Breast epithelium (tissue), 4 donors: ENCODE data around the gene CHD9. TPM values are rescaled to one million over a fixed set of nuclear protein-coding genes. Genes with fewer than 3 reads are reported as not detected.

Experiments used
- DNase-seq, 2 donors: peaks; one replicate each; pipeline ENCODE4 v3.0.0-alpha.2; 2019; ENCODE audit warnings: low spot score in 2 of 2
- H3K27ac ChIP-seq, 2 donors: fragments of 200-600 bp; sonication (generic) in 1 of 2; one replicate each; pipeline ENCODE4 v1.5.1; 2016 to 2019; ENCODE audit warnings: mild to moderate bottlenecking in 1 of 2
- H3K27me3 ChIP-seq, 2 donors: fragments of 200-600 bp; sonication (generic) in 1 of 2; one replicate each; pipeline versions ENCODE4 v1.5.1 to v1.6.0; 2017 to 2019; ENCODE audit warnings: control low read depth in 1 of 2, mild to moderate bottlenecking in 1 of 2
- H3K36me3 ChIP-seq: fragments of 200-600 bp; one replicate; pipeline ENCODE4 v1.5.1; 2019
- H3K4me1 ChIP-seq, 2 donors: fragments of 200-600 bp; sonication (generic); one replicate each; pipeline ENCODE4 v1.5.1; 2016 to 2019; ENCODE audit warnings: control low read depth in 1 of 2
- H3K4me3 ChIP-seq, 3 donors: fragments of 200-600 bp; sonication (generic); 1 replicate in 2 of 3; 2 replicates in 1 of 3; pipeline ENCODE4 v1.5.1; 2016 to 2019; ENCODE audit warnings: mild to moderate bottlenecking in 3 of 3, moderate library complexity in 2 of 3
- H3K9me3 ChIP-seq, 2 donors: fragments of 200-600 bp; sonication (generic) in 1 of 2; one replicate each; pipeline ENCODE4 v1.5.1; 2016 to 2019; ENCODE audit warnings: control low read depth in 1 of 2
- POLR2A ChIP-seq: fragments of 450-650 bp; IDR thresholded peaks from one replicate; pipeline ENCODE4 v1.6.1; 2016; ENCODE audit warnings: antibody characterized with exemption, mild to moderate bottlenecking, moderate library complexity
- POLR2AphosphoS5 ChIP-seq, 3 donors: sonication (generic); formaldehyde crosslinking; IDR thresholded peaks; one replicate each; pipeline ENCODE4 v1.6.1; 2017; ENCODE audit warnings: antibody characterized with exemption in 3 of 3
- intact Hi-C: fragments of 100-400 bp; cut with DNase I; formaldehyde crosslinking; loops from one replicate; pipeline ENCODE4 v1.15.1; 2023; ENCODE audit warnings: low total_unique reads
- total RNA-seq, 3 donors: library from RNA; depleted of rRNA; stranded (reverse); fragments of >200 nt; gene quantifications; one replicate each; pipeline ENCODE4 v1.1.0, GENCODE V29; 2016
- TF ChIP-seq, protein P1 (sequence below), 3 donors: fragments of 450-650 bp; IDR thresholded peaks; one replicate each; pipeline ENCODE4 v1.5.1; 2016 to 2017; ENCODE audit warnings: antibody characterized with exemption in 3 of 3, mild to moderate bottlenecking in 3 of 3, moderate library complexity in 3 of 3

CHD9 gene
- total RNA-seq, 3 donors from 2014 or later, result 93.8 to 160 (median 158) TPM

DNA sequence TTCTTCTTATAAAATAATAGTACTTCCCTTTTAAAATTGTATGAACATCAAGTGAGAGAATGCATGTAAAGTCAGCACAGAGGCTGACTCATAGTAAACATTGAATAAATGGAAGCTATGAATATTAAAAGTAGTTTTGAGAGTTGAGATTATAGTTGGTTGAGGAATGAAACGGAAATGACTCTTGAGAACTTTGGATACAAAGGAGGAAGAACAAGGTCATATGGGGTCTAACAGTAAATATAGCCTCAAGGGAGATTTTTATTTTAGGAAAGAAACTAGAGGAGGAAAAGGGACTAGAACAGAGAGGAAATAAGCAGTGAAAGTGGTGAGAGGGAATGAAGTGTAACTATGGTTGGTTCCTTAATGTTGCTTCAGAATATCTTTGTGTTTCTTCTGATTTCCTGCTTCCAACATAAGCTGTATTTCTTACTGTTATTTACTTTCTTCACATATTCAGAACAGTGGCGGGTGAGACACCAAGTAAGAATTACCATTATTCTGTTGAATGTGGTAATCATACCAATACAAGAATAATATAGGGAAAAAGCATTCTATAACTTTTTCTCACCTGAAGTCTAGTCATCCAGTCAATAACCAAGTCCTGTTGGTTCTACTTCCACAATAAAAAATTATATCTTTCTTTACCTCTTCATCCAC, 165.1 kb downstream of the CHD9 start:
- no peak for DNase-seq
- no peaks in the 10 kb centered on the region for H3K27me3 ChIP-seq
- no peaks in the 10 kb centered on the region for H3K36me3 ChIP-seq
- H3K4me3 ChIP-seq, result no peak overlapping the region
- intact Hi-C loops, result loop anchor here (10.0 kb wide), 1 partner anchor 435 kb away; no protein-coding TSS in a partner anchor
- no peak for TF ChIP-seq POLR2AphosphoS5 (IDR thresholded peaks at IDR 0.05)
- TF ChIP-seq POLR2A, result no peak
- TF ChIP-seq, protein P1, sequence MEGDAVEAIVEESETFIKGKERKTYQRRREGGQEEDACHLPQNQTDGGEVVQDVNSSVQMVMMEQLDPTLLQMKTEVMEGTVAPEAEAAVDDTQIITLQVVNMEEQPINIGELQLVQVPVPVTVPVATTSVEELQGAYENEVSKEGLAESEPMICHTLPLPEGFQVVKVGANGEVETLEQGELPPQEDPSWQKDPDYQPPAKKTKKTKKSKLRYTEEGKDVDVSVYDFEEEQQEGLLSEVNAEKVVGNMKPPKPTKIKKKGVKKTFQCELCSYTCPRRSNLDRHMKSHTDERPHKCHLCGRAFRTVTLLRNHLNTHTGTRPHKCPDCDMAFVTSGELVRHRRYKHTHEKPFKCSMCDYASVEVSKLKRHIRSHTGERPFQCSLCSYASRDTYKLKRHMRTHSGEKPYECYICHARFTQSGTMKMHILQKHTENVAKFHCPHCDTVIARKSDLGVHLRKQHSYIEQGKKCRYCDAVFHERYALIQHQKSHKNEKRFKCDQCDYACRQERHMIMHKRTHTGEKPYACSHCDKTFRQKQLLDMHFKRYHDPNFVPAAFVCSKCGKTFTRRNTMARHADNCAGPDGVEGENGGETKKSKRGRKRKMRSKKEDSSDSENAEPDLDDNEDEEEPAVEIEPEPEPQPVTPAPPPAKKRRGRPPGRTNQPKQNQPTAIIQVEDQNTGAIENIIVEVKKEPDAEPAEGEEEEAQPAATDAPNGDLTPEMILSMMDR (IDR thresholded peaks at IDR 0.05), result no peak
- H3K4me1 ChIP-seq, result peaks cover 0 to 18% of the 10 kb centered on the region in 2 donors
- H3K27ac ChIP-seq, result peak overlapping the region; percentile 5
- H3K9me3 ChIP-seq, result no peaks in the 10 kb centered on the region

DNA sequence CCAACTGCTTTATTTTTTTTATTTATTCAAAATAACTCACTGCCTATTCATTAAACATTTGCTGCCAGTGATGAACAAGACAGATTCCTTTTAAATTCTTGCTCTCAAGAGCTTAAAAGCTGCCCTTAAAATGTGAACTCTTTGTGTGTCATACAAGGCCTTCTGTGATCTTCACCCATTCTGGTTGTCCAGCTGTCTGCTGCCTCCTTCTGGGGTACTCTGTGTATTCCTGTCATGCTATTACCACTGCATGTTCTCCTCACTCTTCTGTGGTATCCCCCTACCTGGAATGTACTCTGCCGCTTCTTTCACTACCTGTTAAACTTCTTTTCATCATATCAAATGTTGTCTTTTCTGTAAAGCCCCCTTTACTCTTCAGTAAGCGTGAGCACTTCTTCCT, 165.8 kb downstream of the CHD9 start:
- Histone ChIP-seq H3K36me3 (no peaks in the 10 kb centered on the region), H3K27me3 (no peaks in the 10 kb centered on the region), H3K4me3 (no peak overlapping the region), H3K27ac (no peak overlapping the region), H3K4me1 (peaks cover 0 to 14% of the 10 kb centered on the region in 2 donors), H3K9me3 (no peaks in the 10 kb centered on the region)
- TF ChIP-seq, protein P1 (IDR thresholded peaks at IDR 0.05), result no peak
- TF ChIP-seq POLR2A (no peak), POLR2AphosphoS5 (IDR thresholded peaks at IDR 0.05) (no peak)
- intact Hi-C loops, result loop anchor here (10.0 kb wide), 1 partner anchor 434 kb away; no protein-coding TSS in a partner anchor
- DNase-seq, result no peak

DNA sequence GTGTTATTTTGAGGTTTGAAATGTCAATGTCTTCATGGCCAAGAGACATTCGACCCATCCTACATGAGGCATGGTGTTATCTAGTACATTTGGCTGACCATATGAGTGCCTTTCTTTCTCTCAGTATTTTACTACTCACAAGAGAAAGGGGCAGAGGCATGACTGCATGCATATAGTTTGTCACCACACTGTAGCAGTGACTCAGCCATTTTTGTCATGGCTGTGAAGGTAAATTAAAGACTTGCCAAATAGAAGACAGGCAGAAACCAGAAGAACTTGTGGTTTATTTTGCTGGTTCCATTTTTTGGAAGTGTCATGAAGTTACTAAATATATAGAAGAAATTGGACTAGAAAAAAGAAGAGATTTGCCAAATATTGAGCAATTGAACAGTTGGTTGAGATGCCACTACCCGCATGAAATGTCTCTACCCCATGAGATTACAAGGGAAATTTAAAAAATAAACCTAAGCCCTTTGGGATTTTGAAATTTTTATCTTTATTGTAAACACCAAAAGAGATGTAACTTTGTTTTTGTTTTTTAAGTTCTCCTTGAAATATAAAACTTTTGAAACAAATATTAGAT, 170.3 kb downstream of the CHD9 start:
- DNase-seq, result no peak
- intact Hi-C loops, result loop anchor here (10.0 kb wide), 1 partner anchor 430 kb away; no protein-coding TSS in a partner anchor
- Histone ChIP-seq H3K9me3 (no peaks in the 10 kb centered on the region), H3K27me3 (no peaks in the 10 kb centered on the region), H3K4me1 (no peaks in the 10 kb centered on the region), H3K36me3 (peaks cover 10% of the 10 kb centered on the region), H3K27ac (no peak overlapping the region), H3K4me3 (no peak overlapping the region)
- TF ChIP-seq POLR2A, result no peak
- TF ChIP-seq POLR2AphosphoS5 (IDR thresholded peaks at IDR 0.05), result no peak
- TF ChIP-seq, protein P1 (IDR thresholded peaks at IDR 0.05), result no peak

DNA sequence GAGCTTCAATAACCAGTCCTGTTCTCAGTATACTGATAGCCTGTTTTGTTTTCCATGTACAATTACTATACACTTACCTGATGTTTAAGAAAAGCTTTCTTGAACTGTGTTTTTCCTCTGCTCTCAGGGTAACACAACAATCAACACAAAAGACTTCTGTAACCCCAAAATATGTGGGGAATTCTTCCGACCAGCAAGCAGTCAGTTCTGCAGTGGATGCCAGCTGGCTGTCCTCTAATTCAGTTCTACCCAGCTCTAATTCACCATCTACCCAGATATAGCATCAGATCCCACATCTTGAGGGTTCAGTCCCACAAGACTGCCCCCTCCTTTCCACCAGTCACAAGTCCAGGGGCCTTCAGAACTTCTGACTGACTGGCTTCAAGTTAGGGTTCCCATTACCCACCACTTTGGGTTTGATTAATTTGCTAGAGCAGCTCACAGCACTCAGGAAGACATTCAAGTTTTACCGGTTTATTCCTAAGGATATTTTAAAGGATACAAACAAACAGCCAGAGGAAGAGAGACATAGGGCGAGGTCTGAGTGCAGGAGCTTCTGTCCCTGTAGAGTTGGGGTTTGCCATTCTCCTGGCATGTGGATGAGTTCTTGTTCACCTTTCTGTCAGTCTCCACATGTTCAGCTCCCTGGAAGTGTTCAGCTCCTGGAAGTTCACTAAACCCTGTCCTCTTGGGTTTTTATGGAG, 178.2 kb downstream of the CHD9 start:
- DNase-seq, result no peak

More for the DNA sequence above, 178.2 kb downstream of the CHD9 start:
- TF ChIP-seq, protein P1 (IDR thresholded peaks at IDR 0.05), result no peak
- TF ChIP-seq POLR2A (no peak), POLR2AphosphoS5 (IDR thresholded peaks at IDR 0.05) (no peak)
- Histone ChIP-seq H3K9me3 (no peaks in the 10 kb centered on the region), H3K4me3 (no peak overlapping the region), H3K27me3 (no peaks in the 10 kb centered on the region), H3K27ac (peak overlapping the region; percentile 23 to 38), H3K36me3 (peaks cover 4% of the 10 kb centered on the region), H3K4me1 (no peaks in the 10 kb centered on the region)
- intact Hi-C loops, result no loop called here
